Keratinocyte (primary cell): ENCODE data around the gene CRELD1. TPM values are rescaled to one million over a fixed set of nuclear protein-coding genes. Genes with fewer than 3 reads are reported as not detected.
"Not testable (repeated sequence)": the region's sequence is repeated elsewhere in the genome, so short reads cannot be mapped to it uniquely, and the experiment has no call there.

Source experiments
- DNase-seq: peaks from one replicate; pipeline ENCODE4 v3.0.0-alpha.2; 2011; ENCODE audit warnings: low read depth, missing footprints, low spot score
- FAIRE-seq: peaks from 2 replicates; lab custom pipeline; 2011; peaks lifted over from hg19 to GRCh38; lab: Jason Lieb, UNC
- H2AFZ ChIP-seq: 2 replicates; pipeline ENCODE4 v1.6.0; 2012; ENCODE audit warnings: low read length, control low read depth, inconsistent platforms; ENCODE audit not compliant: control insufficient read depth
- H3K27ac ChIP-seq: 2 replicates; pipeline ENCODE4 v1.5.1; 2011; ENCODE audit warnings: low read length; ENCODE audit not compliant: control insufficient read depth, insufficient read depth
- H3K27me3 ChIP-seq: 3 replicates; pipeline ENCODE4 v1.6.0; 2011; ENCODE audit warnings: low read length; ENCODE audit not compliant: control insufficient read depth, insufficient read depth; ENCODE audit errors: extremely low read depth
- H3K36me3 ChIP-seq, 2 experiments: 2 replicates in 1 of 2; 3 replicates in 1 of 2; pipeline ENCODE4 v1.5.1; 2011; ENCODE audit warnings: low read length in 2 of 2, mild to moderate bottlenecking in 1 of 2; ENCODE audit not compliant: control insufficient read depth in 2 of 2, insufficient read depth in 2 of 2; ENCODE audit errors: extremely low read depth in 1 of 2
- H3K4me1 ChIP-seq: 3 replicates; pipeline ENCODE4 v1.5.1; 2011; ENCODE audit warnings: low read length; ENCODE audit not compliant: control insufficient read depth, insufficient read depth; ENCODE audit errors: extremely low read depth
- H3K4me2 ChIP-seq: 3 replicates; pipeline ENCODE4 v1.6.0; 2011; ENCODE audit warnings: low read depth, low read length; ENCODE audit not compliant: control insufficient read depth, insufficient read depth; ENCODE audit errors: extremely low read depth
- H3K4me3 ChIP-seq, 3 experiments: fragments of 200-600 bp in 1 of 3; sonication (generic) in 1 of 3; 2 replicates in 2 of 3; 3 replicates in 1 of 3; pipeline ENCODE4 v1.5.1; 2011 to 2016; ENCODE audit warnings: low read length in 3 of 3, mild to moderate bottlenecking in 3 of 3, control low read depth in 2 of 3, inconsistent platforms in 1 of 3, low read depth in 1 of 3, mixed read lengths in 1 of 3, mixed run types in 1 of 3, moderate library complexity in 1 of 3; ENCODE audit not compliant: control insufficient read depth in 2 of 3, insufficient read depth in 2 of 3; ENCODE audit errors: extremely low read depth in 1 of 3
- H3K79me2 ChIP-seq: 2 replicates; pipeline ENCODE4 v1.6.0; 2012; ENCODE audit warnings: low read length; ENCODE audit not compliant: control insufficient read depth, insufficient read depth
- H3K9ac ChIP-seq: 3 replicates; pipeline ENCODE4 v1.6.0; 2011; ENCODE audit warnings: low read length; ENCODE audit not compliant: control insufficient read depth, insufficient read depth; ENCODE audit errors: extremely low read depth
- H3K9me1 ChIP-seq: 3 replicates; pipeline ENCODE4 v1.6.0; 2011; ENCODE audit warnings: low read length; ENCODE audit not compliant: control insufficient read depth, insufficient read depth; ENCODE audit errors: extremely low read depth
- H3K9me3 ChIP-seq: 2 replicates; pipeline ENCODE4 v1.5.1; 2012; ENCODE audit warnings: low read depth, low read length; ENCODE audit not compliant: control insufficient read depth
- H4K20me1 ChIP-seq: 3 replicates; pipeline ENCODE4 v1.6.0; 2011; ENCODE audit warnings: low read length; ENCODE audit not compliant: control insufficient read depth, insufficient read depth; ENCODE audit errors: extremely low read depth
- EZH2 ChIP-seq: IDR thresholded peaks from one replicate; pipeline ENCODE4 v1.6.1; 2012; ENCODE audit warnings: inconsistent platforms, mild to moderate bottlenecking, low read length, moderate library complexity
- dilution Hi-C: fragments of 300-500 bp; cut with MboI; formaldehyde crosslinking; loops from one replicate; pipeline ENCODE4 v1.7.0; 2020; ENCODE audit warnings: low sequenced_read_pairs; ENCODE audit not compliant: extremely low pct_ligation_motif_present
- polyA plus RNA-seq, 5 experiments: library from polyadenylated mRNA; depleted of rRNA in 3 of 5; stranded (reverse) in 3 of 5; stranded (forward) in 1 of 5; unstranded in 1 of 5; fragments of >200 nt; gene quantifications; 1 replicate in 1 of 5; 2 replicates in 3 of 5; 3 replicates in 1 of 5; pipeline versions ENCODE4 v1.2.1 to v1.2.3, GENCODE V29; 2011 to 2012; ENCODE audit warnings: missing spikeins in 2 of 5, low read depth in 1 of 5, low replicate concordance in 1 of 5
- TF ChIP-seq, protein P1 (sequence below), 3 experiments: IDR thresholded peaks in 1 of 3; conservative IDR thresholded peaks in 1 of 3; optimal IDR thresholded peaks in 1 of 3; 2 replicates in 2 of 3; 3 replicates in 1 of 3; pipeline versions ENCODE3 to v1.5.1; 2011; ENCODE audit warnings: low read length in 3 of 3, mild to moderate bottlenecking in 3 of 3, moderate library complexity in 2 of 3, control low read depth in 1 of 3, inconsistent platforms in 1 of 3; ENCODE audit not compliant: insufficient read depth in 2 of 3; ENCODE audit errors: extremely low read depth in 1 of 3

The CRELD1 gene
- polyA plus RNA-seq, 1 donor (not counting 4 experiments of a cell fraction or from before 2014, with no cell fraction given): 11.2 TPM

DNA sequence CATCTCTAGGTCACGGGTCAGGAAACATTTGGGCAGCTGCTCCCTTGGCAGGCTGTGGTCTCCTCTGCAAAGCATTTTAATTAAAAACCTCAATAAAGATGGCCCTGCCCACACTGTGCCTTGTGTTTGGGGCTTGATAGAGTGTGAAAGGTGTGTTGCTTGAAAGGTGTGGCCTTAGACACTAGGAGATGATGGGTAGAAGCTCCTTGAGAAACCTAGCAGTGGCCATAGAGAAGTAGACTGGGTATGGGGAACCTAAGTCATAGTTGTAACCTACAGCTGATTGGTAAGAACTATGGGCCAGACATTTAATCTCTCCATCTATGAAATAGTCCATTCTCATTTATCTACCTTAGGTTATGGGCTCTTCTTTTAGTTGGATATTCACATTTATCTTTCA, 39.9 kb upstream of the CRELD1 start:
- no peaks in the 10 kb centered on the region for H4K20me1 ChIP-seq

DNA sequence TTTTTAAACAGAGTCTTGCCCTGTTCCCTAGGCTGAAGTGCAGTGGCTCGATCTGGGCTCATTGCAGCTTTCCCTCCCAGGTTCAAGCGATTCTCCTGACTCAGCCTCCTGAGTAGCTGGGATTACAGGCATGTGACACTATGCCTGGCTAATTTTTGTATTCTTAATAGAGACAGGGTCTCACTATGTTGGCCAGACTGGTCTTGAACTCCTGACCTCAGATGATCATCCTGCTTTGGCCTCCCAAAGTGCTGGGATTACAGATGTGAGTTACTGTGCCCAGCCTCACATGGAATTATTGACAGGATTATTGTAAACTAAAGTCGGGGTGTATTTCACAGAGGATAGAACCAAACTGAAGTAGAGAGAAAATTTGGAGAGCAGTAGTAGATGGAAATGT, 37.9 kb upstream of the CRELD1 start:
- H3K27ac ChIP-seq, H3K9me3 ChIP-seq, H3K9me1 ChIP-seq, H3K9ac ChIP-seq, FAIRE-seq, H4K20me1 ChIP-seq, dilution Hi-C loops, H3K4me2 ChIP-seq, H3K27me3 ChIP-seq, H3K4me3 ChIP-seq, H2AFZ ChIP-seq, DNase-seq: not testable (repeated sequence)
- Histone ChIP-seq H3K4me1 (peaks cover 41% of the 10 kb centered on the region), H3K36me3 (peaks cover 8 to 12% of the 10 kb centered on the region in 2 experiments), H3K79me2 (peaks cover 22% of the 10 kb centered on the region)

More for the DNA sequence above, 39.9 kb upstream of the CRELD1 start:
- Histone ChIP-seq H3K27me3 (no peaks in the 10 kb centered on the region), H3K9me1 (peaks cover 5% of the 10 kb centered on the region), H3K36me3 (peaks cover 8 to 12% of the 10 kb centered on the region in 2 experiments), H3K9ac (no peak overlapping the region), H3K79me2 (peaks cover 25% of the 10 kb centered on the region), H3K4me2 (no peak overlapping the region), H2AFZ (no peak overlapping the region), H3K4me1 (peaks cover 34% of the 10 kb centered on the region), H3K4me3 (no peak overlapping the region), H3K9me3 (no peaks in the 10 kb centered on the region), H3K27ac (peak overlapping the region; percentile 59)
- FAIRE-seq (no peak), DNase-seq (no peak)
- dilution Hi-C loops: no loop called here
- TF ChIP-seq EZH2: no peak
- TF ChIP-seq, protein P1, sequence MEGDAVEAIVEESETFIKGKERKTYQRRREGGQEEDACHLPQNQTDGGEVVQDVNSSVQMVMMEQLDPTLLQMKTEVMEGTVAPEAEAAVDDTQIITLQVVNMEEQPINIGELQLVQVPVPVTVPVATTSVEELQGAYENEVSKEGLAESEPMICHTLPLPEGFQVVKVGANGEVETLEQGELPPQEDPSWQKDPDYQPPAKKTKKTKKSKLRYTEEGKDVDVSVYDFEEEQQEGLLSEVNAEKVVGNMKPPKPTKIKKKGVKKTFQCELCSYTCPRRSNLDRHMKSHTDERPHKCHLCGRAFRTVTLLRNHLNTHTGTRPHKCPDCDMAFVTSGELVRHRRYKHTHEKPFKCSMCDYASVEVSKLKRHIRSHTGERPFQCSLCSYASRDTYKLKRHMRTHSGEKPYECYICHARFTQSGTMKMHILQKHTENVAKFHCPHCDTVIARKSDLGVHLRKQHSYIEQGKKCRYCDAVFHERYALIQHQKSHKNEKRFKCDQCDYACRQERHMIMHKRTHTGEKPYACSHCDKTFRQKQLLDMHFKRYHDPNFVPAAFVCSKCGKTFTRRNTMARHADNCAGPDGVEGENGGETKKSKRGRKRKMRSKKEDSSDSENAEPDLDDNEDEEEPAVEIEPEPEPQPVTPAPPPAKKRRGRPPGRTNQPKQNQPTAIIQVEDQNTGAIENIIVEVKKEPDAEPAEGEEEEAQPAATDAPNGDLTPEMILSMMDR (optimal IDR thresholded peaks at IDR 0.05 in 1 of 3, IDR thresholded peaks at IDR 0.05 in 1 of 3, conservative IDR thresholded peaks at IDR 0.05 in 1 of 3; ENCODE audit: extremely low read depth in 1 of 3, insufficient read depth in 2 of 3, low read length in 3 of 3): no peak

DNA sequence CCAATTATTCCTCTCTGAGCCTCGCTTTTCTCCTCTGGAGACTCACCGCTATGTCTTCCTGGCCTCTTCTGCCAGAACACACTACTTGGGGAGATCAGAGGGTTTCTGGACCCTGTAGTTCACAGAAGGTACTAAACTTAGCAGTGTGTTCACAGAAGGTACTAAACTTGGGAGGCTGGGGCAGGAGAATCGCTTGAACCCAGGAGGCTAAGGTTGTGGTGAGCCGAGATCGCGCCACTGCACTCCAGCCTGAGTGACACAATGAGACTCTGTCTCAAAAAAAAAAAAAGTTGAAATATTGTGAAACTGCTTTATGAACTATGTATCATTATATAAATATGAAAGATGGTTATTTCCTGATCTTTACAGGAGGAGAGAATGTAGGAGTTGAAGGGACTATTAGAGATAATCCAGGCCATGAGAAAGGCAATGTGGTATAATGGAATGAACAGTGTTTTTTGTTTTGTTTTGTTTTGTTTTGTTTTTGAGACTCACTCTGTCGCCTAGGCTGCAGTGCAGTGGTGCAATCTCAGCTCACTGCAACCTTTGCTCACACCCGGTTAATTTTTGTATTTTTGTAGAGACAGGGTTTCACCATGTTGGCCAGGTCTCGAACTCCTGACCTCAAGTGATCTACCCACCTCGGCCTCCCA, 36.8 kb upstream of the CRELD1 start:
- DNase-seq, H3K9me1 ChIP-seq, H3K36me3 ChIP-seq, H3K27me3 ChIP-seq, H3K4me3 ChIP-seq, H3K9ac ChIP-seq, H3K4me2 ChIP-seq, H3K9me3 ChIP-seq, dilution Hi-C loops, FAIRE-seq, H4K20me1 ChIP-seq, H2AFZ ChIP-seq: not testable (repeated sequence)
- Histone ChIP-seq H3K27ac (peak overlapping the region; percentile 22), H3K4me1 (peaks cover 38% of the 10 kb centered on the region), H3K79me2 (peaks cover 11% of the 10 kb centered on the region)
